HG02885 (cell line): Measurements from ENCODE around the gene BMP10.

ENCODE experiments used
- ATAC-seq: cut with Tn5 transposase; IDR thresholded peaks from one replicate; pipeline ENCODE4 v1.9.1; 2021; ENCODE audit warnings: mild to moderate bottlenecking; ENCODE audit not compliant: unreplicated experiment, poor library complexity

The BMP10 gene

GRCh38 chr2:68855550-68855949, 15.6 kb downstream of the BMP10 start:
- no peak for ATAC-seq

GRCh38 chr2:68854476-68854875, 16.7 kb downstream of the BMP10 start:
- no peak for ATAC-seq

- ATAC-seq, result no peak
These were observed 17.3 kb downstream of the BMP10 start for GRCh38 chr2:68853915-68854314.

- no peak for ATAC-seq
These were observed 18.2 kb downstream of the BMP10 start for GRCh38 chr2:68853035-68853434.

- ATAC-seq, result no peak
These were observed 20.7 kb downstream of the BMP10 start for GRCh38 chr2:68850524-68850923.

GRCh38 chr2:68849579-68850030, 21.6 kb downstream of the BMP10 start:
- no peak for ATAC-seq

GRCh38 chr2:68847751-68848150, 23.4 kb downstream of the BMP10 start:
- ATAC-seq, result no peak

GRCh38 chr2:68846091-68846490, 25.1 kb downstream of the BMP10 start:
- no peak for ATAC-seq

GRCh38 chr2:68845043-68845442, 26.2 kb downstream of the BMP10 start:
- ATAC-seq, result no peak

- no peak for ATAC-seq
These were observed 31.9 kb downstream of the BMP10 start for GRCh38 chr2:68839260-68839833.

GRCh38 chr2:68838641-68839040, 32.6 kb downstream of the BMP10 start:
- no peak for ATAC-seq

GRCh38 chr2:68837861-68838341, 33.3 kb downstream of the BMP10 start:
- peak; percentile 64 for ATAC-seq

GRCh38 chr2:68837164-68837860, 33.9 kb downstream of the BMP10 start:
- ATAC-seq, result peak; percentile 47

GRCh38 chr2:68835621-68836020, 35.6 kb downstream of the BMP10 start:
- no peak for ATAC-seq

- ATAC-seq, result no peak
These were observed 36.3 kb downstream of the BMP10 start for GRCh38 chr2:68834737-68835376.

- no peak for ATAC-seq
These were observed 38.0 kb downstream of the BMP10 start for GRCh38 chr2:68833162-68833561.

GRCh38 chr2:68832233-68832869, 38.8 kb downstream of the BMP10 start:
- peak; percentile 77 for ATAC-seq

- no peak for ATAC-seq
These were observed 39.4 kb downstream of the BMP10 start for GRCh38 chr2:68831686-68832232.

GRCh38 chr2:68829749-68830148, 41.4 kb downstream of the BMP10 start:
- ATAC-seq, result no peak

- ATAC-seq, result no peak
These were observed 42.1 kb downstream of the BMP10 start for GRCh38 chr2:68828887-68829708.
